Stomach (tissue), 9 donors: ENCODE data around the gene ISOC1. TPM values are rescaled to one million over a fixed set of nuclear protein-coding genes. Genes with fewer than 3 reads are reported as not detected.

Source experiments
- DNase-seq, 2 donors: peaks; one replicate each; pipeline versions ENCODE4 v3.0.0 to v3.0.0-alpha.2; 2013 to 2019
- H3K27ac ChIP-seq, 5 donors: fragments of 200-600 bp in 4 of 5; sonication (generic) in 4 of 5; one replicate each; pipeline ENCODE4 v1.5.1; 2013 to 2019; ENCODE audit warnings: mild to moderate bottlenecking in 1 of 5, moderate library complexity in 1 of 5
- H3K27me3 ChIP-seq, 3 donors: fragments of 200-600 bp; sonication (generic); one replicate each; pipeline ENCODE4 v1.5.1; 2017 to 2019; ENCODE audit warnings: mixed run types in 1 of 3
- H3K36me3 ChIP-seq, 4 donors: fragments of 200-600 bp; sonication (generic); 1 replicate in 3 of 4; 2 replicates in 1 of 4; pipeline ENCODE4 v1.5.1; 2016 to 2019
- H3K4me1 ChIP-seq, 4 donors: fragments of 200-600 bp; sonication (generic); one replicate each; pipeline ENCODE4 v1.5.1; 2016 to 2019
- H3K4me3 ChIP-seq, 4 donors: fragments of 200-600 bp; sonication (generic) in 3 of 4; one replicate each; pipeline ENCODE4 v1.5.1; 2016 to 2019; ENCODE audit warnings: mild to moderate bottlenecking in 1 of 4
- H3K9me3 ChIP-seq, 4 donors: fragments of 200-600 bp; sonication (generic); one replicate each; pipeline ENCODE4 v1.5.1; 2016 to 2019
- EP300 ChIP-seq: sonication (generic); formaldehyde crosslinking; IDR thresholded peaks from one replicate; pipeline ENCODE4 v1.6.1; 2017; ENCODE audit warnings: antibody characterized with exemption
- POLR2A ChIP-seq, 4 donors: fragments of 450-650 bp; IDR thresholded peaks; one replicate each; pipeline ENCODE4 v1.6.1; 2016; ENCODE audit warnings: antibody characterized with exemption in 4 of 4, control low read depth in 2 of 4, mild to moderate bottlenecking in 1 of 4, moderate library complexity in 1 of 4
- POLR2AphosphoS5 ChIP-seq, 3 donors: sonication (generic); formaldehyde crosslinking; IDR thresholded peaks; one replicate each; pipeline ENCODE4 v1.6.1; 2016; ENCODE audit warnings: antibody characterized with exemption in 3 of 3
- WGBS, 5 donors: extraction: QIAGEN DNeasy Blood & Tissue Kit in 3 of 5; methylation state at CpG; one replicate each; pipeline versions ENCODE4 v1.1.5 to v1.1.7; 2013 to 2018; 5-methylcytosine and 5-hydroxymethylcytosine counted together
- intact Hi-C: fragments of 100-400 bp; cut with DNase I; formaldehyde crosslinking; loops from one replicate; pipeline ENCODE4 v1.15.1; 2023; ENCODE audit warnings: low total_unique reads
- polyA plus RNA-seq, 3 donors: library from polyadenylated mRNA; stranded (reverse); fragments of 200-250 nt; gene quantifications; one replicate each; pipeline ENCODE4 v1.2.3, GENCODE V29; 2013
- total RNA-seq, 5 donors: library from RNA; depleted of rRNA; stranded (reverse); fragments of >200 nt; gene quantifications; one replicate each; pipeline versions ENCODE4 v1.1.0 to v1.2.3, GENCODE V29; 2014 to 2016
- TF ChIP-seq, protein P1 (sequence below), 7 experiments: fragments of 450-650 bp in 4 of 7; fragments of 200-600 bp in 3 of 7; sonication (generic) in 3 of 7; IDR thresholded peaks; one replicate each; pipeline ENCODE4 v1.5.1; 2016 to 2019; ENCODE audit warnings: antibody characterized with exemption in 7 of 7, control low read depth in 2 of 7, mild to moderate bottlenecking in 1 of 7
- donor health status: healthy with polysubstance abuse.
- donor health status: Bipolar disorder and iron deficiency.
- donor health status: healthy.

The ISOC1 gene
- total and polyA plus RNA-seq, 8 donors = 3.1 to 39.4 (median 18.3) TPM; not detected in 1

DNA sequence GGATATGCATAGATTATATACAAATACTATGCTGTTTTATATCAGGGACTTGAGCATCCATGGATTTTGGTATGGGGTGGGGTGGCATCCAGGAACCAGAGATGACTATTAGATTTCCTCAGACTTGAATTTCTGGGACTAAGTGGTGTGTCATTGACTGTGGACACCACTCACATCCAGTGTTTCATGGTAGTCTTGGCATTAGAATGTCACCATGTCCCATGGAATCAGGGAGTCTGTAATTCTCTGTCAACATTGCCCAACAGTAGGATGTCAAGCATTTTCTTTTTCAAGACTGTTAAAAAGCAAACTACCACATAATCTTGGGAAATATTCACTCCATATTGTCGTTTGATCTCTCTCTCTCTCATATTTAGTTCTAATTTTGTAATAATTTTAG lies 13.1 kb downstream of the ISOC1 start:
- peaks cover 7 to 40% (median 35%) of the 10 kb centered on the region in 4 donors for H3K36me3 ChIP-seq
- peaks cover 0 to 9% (median 2%) of the 10 kb centered on the region in 4 donors for H3K4me1 ChIP-seq
- H3K9me3 ChIP-seq = no peaks in the 10 kb centered on the region
- 94 to 98% (median 95%) methylated on average over 1 of the region's 1 CpG for WGBS, 5 donors
- DNase-seq = no peak
- intact Hi-C loops = no loop called here
- H3K27me3 ChIP-seq = no peaks in the 10 kb centered on the region
- no peak overlapping the region for H3K4me3 ChIP-seq
- H3K27ac ChIP-seq = no peak overlapping the region
- TF ChIP-seq EP300 = no peak
- no peak for TF ChIP-seq POLR2A (IDR thresholded peaks at IDR 0.05)
- TF ChIP-seq POLR2AphosphoS5 (IDR thresholded peaks at IDR 0.05) = no peak

GRCh38 chr5:129110742-129111141 lies 16.2 kb downstream of the ISOC1 start:
- Histone ChIP-seq H3K27me3 (no peaks in the 10 kb centered on the region), H3K36me3 (peaks cover 9 to 45% (median 42%) of the 10 kb centered on the region in 4 donors), H3K4me1 (peaks cover 0 to 9% (median 0%) of the 10 kb centered on the region in 4 donors), H3K27ac (no peak overlapping the region), H3K9me3 (no peaks in the 10 kb centered on the region), H3K4me3 (no peak overlapping the region)
- no peak for DNase-seq
- 67 to 77% (median 73%) methylated on average over 3 of the region's 3 CpGs for WGBS, 5 donors
- intact Hi-C loops = no loop called here
- TF ChIP-seq POLR2AphosphoS5 (IDR thresholded peaks at IDR 0.05) = no peak
- TF ChIP-seq, protein P1, sequence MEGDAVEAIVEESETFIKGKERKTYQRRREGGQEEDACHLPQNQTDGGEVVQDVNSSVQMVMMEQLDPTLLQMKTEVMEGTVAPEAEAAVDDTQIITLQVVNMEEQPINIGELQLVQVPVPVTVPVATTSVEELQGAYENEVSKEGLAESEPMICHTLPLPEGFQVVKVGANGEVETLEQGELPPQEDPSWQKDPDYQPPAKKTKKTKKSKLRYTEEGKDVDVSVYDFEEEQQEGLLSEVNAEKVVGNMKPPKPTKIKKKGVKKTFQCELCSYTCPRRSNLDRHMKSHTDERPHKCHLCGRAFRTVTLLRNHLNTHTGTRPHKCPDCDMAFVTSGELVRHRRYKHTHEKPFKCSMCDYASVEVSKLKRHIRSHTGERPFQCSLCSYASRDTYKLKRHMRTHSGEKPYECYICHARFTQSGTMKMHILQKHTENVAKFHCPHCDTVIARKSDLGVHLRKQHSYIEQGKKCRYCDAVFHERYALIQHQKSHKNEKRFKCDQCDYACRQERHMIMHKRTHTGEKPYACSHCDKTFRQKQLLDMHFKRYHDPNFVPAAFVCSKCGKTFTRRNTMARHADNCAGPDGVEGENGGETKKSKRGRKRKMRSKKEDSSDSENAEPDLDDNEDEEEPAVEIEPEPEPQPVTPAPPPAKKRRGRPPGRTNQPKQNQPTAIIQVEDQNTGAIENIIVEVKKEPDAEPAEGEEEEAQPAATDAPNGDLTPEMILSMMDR (IDR thresholded peaks at IDR 0.05) = no peak
- TF ChIP-seq EP300 = no peak
- no peak for TF ChIP-seq POLR2A (IDR thresholded peaks at IDR 0.05)

- Histone ChIP-seq H3K4me1 (peaks cover 0 to 9% (median 0%) of the 10 kb centered on the region in 4 donors), H3K27me3 (no peaks in the 10 kb centered on the region), H3K27ac (no peak overlapping the region), H3K9me3 (no peaks in the 10 kb centered on the region), H3K36me3 (peaks cover 9 to 39% (median 38%) of the 10 kb centered on the region in 4 donors), H3K4me3 (no peak overlapping the region)
- 86 to 88% (median 88%) methylated on average over 2 of the region's 2 CpGs for WGBS, 5 donors
- intact Hi-C loops = no loop called here
- TF ChIP-seq EP300 (no peak), POLR2A (IDR thresholded peaks at IDR 0.05) (no peak), POLR2AphosphoS5 (IDR thresholded peaks at IDR 0.05) (no peak)
- TF ChIP-seq, protein P1 (IDR thresholded peaks at IDR 0.05) = no peak
- DNase-seq = no peak
Measured at GRCh38 chr5:129111351-129111750, 16.8 kb downstream of the ISOC1 start.

- WGBS, 5 donors = 85 to 94% (median 91%) methylated on average over 3 of the region's 3 CpGs
- Histone ChIP-seq H3K27ac (no peak overlapping the region), H3K4me1 (peaks cover 0 to 9% (median 0%) of the 10 kb centered on the region in 4 donors), H3K4me3 (no peak overlapping the region), H3K36me3 (peaks cover 9 to 37% (median 31%) of the 10 kb centered on the region in 4 donors), H3K9me3 (no peaks in the 10 kb centered on the region), H3K27me3 (no peaks in the 10 kb centered on the region)
- intact Hi-C loops = no loop called here
- no peak for DNase-seq
- TF ChIP-seq EP300 = no peak
- TF ChIP-seq POLR2AphosphoS5 (IDR thresholded peaks at IDR 0.05) = no peak
- TF ChIP-seq, protein P1 (IDR thresholded peaks at IDR 0.05) = no peak
- TF ChIP-seq POLR2A (IDR thresholded peaks at IDR 0.05) = no peak
Measured at GRCh38 chr5:129112295-129112694, 17.7 kb downstream of the ISOC1 start.

GRCh38 chr5:129113867-129114266 lies 19.3 kb downstream of the ISOC1 start:
- no peaks in the 10 kb centered on the region for H3K27me3 ChIP-seq
- no peak for DNase-seq
- no peak overlapping the region for H3K4me3 ChIP-seq
- H3K27ac ChIP-seq = no peak overlapping the region
- H3K9me3 ChIP-seq = no peaks in the 10 kb centered on the region
- H3K36me3 ChIP-seq = peaks cover 2 to 24% (median 17%) of the 10 kb centered on the region in 4 donors
- no peak for TF ChIP-seq EP300
- TF ChIP-seq, protein P1 (IDR thresholded peaks at IDR 0.05) = no peak
- no peak for TF ChIP-seq POLR2A (IDR thresholded peaks at IDR 0.05)
- no peak for TF ChIP-seq POLR2AphosphoS5 (IDR thresholded peaks at IDR 0.05)
- intact Hi-C loops = no loop called here
- peaks cover 0 to 9% (median 0%) of the 10 kb centered on the region in 4 donors for H3K4me1 ChIP-seq
- WGBS, 5 donors = 49 to 59% (median 57%) methylated on average over 2 of the region's 2 CpGs
